PC-3 (cell line): ENCODE results near the gene CFAP46.

ENCODE experiments used
- EZH2 ChIP-seq: fragments of 300-600 bp; sonication (generic); IDR thresholded peaks from one replicate; pipeline ENCODE4 v1.6.1; 2017; ENCODE audit warnings: antibody characterized with exemption, mild to moderate bottlenecking, low read length; ENCODE audit not compliant: unreplicated experiment
- TF ChIP-seq, protein P1 (sequence below): fragments of 300-600 bp; sonication (generic); conservative IDR thresholded peaks from 2 replicates; pipeline ENCODE4 v1.5.1; 2017; ENCODE audit warnings: antibody characterized with exemption, low read depth, mild to moderate bottlenecking, low read length

DNA sequence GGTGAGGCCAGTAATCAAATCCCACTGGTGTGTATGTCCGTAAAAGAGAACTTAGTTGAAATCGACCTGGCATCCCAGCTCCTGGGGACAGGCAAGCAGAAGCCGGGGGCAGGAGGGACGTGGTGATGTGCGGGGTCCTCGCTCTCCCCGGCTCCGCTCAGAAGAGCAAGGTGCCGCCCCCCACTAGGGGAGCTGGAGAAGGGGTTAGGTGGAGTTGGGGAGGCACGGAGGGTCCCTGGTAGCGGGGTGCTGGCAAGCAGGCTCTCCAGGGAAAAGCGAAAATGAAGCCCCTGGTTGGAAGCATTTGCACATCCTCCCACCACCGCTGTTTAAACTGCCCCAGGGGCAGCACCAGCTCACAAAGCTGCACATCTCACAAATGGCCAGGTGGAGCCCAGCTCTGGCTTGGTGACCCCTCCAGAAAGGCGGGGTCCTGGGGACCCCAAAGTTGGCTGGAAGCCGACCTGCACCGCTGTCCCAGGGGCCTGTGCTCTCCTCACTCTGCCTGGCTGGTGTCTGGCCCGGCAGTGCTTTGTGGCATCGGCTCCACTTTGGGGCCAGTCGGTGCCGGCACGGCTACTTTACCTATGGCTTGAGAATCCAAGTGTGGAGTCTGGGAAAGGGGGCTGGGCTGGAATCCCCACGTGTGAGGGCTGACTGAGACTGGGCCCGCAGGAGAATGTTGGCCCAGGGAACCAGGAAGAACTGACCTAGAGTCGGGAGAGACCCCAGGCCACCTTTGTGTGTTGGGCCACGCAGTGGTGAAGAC lies 2.9 kb upstream of the CFAP46 start:
- TF ChIP-seq EZH2: no peak
- TF ChIP-seq, protein P1, sequence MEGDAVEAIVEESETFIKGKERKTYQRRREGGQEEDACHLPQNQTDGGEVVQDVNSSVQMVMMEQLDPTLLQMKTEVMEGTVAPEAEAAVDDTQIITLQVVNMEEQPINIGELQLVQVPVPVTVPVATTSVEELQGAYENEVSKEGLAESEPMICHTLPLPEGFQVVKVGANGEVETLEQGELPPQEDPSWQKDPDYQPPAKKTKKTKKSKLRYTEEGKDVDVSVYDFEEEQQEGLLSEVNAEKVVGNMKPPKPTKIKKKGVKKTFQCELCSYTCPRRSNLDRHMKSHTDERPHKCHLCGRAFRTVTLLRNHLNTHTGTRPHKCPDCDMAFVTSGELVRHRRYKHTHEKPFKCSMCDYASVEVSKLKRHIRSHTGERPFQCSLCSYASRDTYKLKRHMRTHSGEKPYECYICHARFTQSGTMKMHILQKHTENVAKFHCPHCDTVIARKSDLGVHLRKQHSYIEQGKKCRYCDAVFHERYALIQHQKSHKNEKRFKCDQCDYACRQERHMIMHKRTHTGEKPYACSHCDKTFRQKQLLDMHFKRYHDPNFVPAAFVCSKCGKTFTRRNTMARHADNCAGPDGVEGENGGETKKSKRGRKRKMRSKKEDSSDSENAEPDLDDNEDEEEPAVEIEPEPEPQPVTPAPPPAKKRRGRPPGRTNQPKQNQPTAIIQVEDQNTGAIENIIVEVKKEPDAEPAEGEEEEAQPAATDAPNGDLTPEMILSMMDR: no peak
